Measurements from ENCODE around the gene ZDHHC12.

Gene ZDHHC12

GRCh38 chr9:128771745-128772519, 48.0 kb upstream of the ZDHHC12 start, which contains the start of gene ZER1:
Gene ZER1 (minus strand): TSS chr9:128771927. CDS start chr9:128755565, 16,362 bp downstream.
- ATAC-seq, result peak; percentile 96
- peak; percentile 81 for TF ChIP-seq ZFP3 (CRISPR knock-in tag; IDR thresholded peaks at IDR 0.05)
- peak; percentile 86 for TF ChIP-seq PATZ1 (CRISPR knock-in tag; IDR thresholded peaks at IDR 0.05; ENCODE audit: borderline replicate concordance)
- 0 out of 2 replicates have a peak, but pooled peaks have one; percentile 44 for TF ChIP-seq RARB (CRISPR knock-in tag; IDR thresholded peaks at IDR 0.05)
- no peak for TF ChIP-seq PPARA (CRISPR knock-in tag; IDR thresholded peaks at IDR 0.05; ENCODE audit: borderline replicate concordance)

- TF ChIP-seq ZNF8 (CRISPR knock-in tag; IDR thresholded peaks at IDR 0.05) (no peak), GLIS3 (CRISPR knock-in tag; IDR thresholded peaks at IDR 0.05) (no peak), ARNTL (CRISPR knock-in tag; IDR thresholded peaks at IDR 0.05; ENCODE audit: borderline replicate concordance, low read depth) (no peak), ZNF70 (CRISPR knock-in tag; IDR thresholded peaks at IDR 0.05) (no peak), ZNF565 (CRISPR knock-in tag; conservative IDR thresholded peaks at IDR 0.05; ENCODE audit: low read depth) (no peak), ZFP3 (CRISPR knock-in tag; IDR thresholded peaks at IDR 0.05) (no peak), TSHZ2 (CRISPR knock-in tag; IDR thresholded peaks at IDR 0.05) (no peak), BACH2 (CRISPR knock-in tag; IDR thresholded peaks at IDR 0.05; ENCODE audit: borderline replicate concordance) (no peak), RARB (CRISPR knock-in tag; IDR thresholded peaks at IDR 0.05) (no peak), POU6F1 (CRISPR knock-in tag; IDR thresholded peaks at IDR 0.05; ENCODE audit: borderline replicate concordance, low read depth) (no peak)
- peak; percentile 65 for ATAC-seq
These were observed 47.3 kb upstream of the ZDHHC12 start for GRCh38 chr9:128771094-128771721.

- ATAC-seq, result no peak
- TF ChIP-seq ESRRG (CRISPR knock-in tag; IDR thresholded peaks at IDR 0.05) (no peak), PATZ1 (CRISPR knock-in tag; IDR thresholded peaks at IDR 0.05; ENCODE audit: borderline replicate concordance) (no peak), ZC3H10 (CRISPR knock-in tag; IDR thresholded peaks at IDR 0.05) (no peak), CSRNP3 (CRISPR knock-in tag; IDR thresholded peaks at IDR 0.05) (no peak), CREB5 (CRISPR knock-in tag; IDR thresholded peaks at IDR 0.05; ENCODE audit: low read depth) (no peak), BACH2 (CRISPR knock-in tag; IDR thresholded peaks at IDR 0.05; ENCODE audit: borderline replicate concordance) (no peak), ARNTL (CRISPR knock-in tag; IDR thresholded peaks at IDR 0.05; ENCODE audit: borderline replicate concordance, low read depth) (no peak), ZNF70 (CRISPR knock-in tag; IDR thresholded peaks at IDR 0.05) (no peak), TOX (CRISPR knock-in tag; IDR thresholded peaks at IDR 0.05; ENCODE audit: borderline replicate concordance) (no peak), OSR1 (CRISPR knock-in tag; IDR thresholded peaks at IDR 0.05) (no peak), GLIS3 (CRISPR knock-in tag; IDR thresholded peaks at IDR 0.05) (no peak), TSHZ2 (CRISPR knock-in tag; IDR thresholded peaks at IDR 0.05) (no peak)
These were observed 46.5 kb upstream of the ZDHHC12 start for GRCh38 chr9:128770286-128771030.

All from SK-N-SH treated with all-trans-retinoic acid at 6 μM for 48 hours (cell line).